Measurements from ENCODE around the gene KCNQ1OT1.

Gene KCNQ1OT1

GRCh38 chr11:2665526-2666400, 34.0 kb downstream of the KCNQ1OT1 start:
- no peak for DNase-seq

GRCh38 chr11:2664791-2665525, 34.8 kb downstream of the KCNQ1OT1 start:
- no peak for DNase-seq

GRCh38 chr11:2664376-2664775, 35.4 kb downstream of the KCNQ1OT1 start:
- no peak for DNase-seq

GRCh38 chr11:2663915-2664314, 35.9 kb downstream of the KCNQ1OT1 start:
- no peak for DNase-seq

- no peak for DNase-seq
These were observed 36.3 kb downstream of the KCNQ1OT1 start for GRCh38 chr11:2663506-2663905.

- no peak for DNase-seq
These were observed 37.1 kb downstream of the KCNQ1OT1 start for GRCh38 chr11:2662430-2663299.

DNA sequence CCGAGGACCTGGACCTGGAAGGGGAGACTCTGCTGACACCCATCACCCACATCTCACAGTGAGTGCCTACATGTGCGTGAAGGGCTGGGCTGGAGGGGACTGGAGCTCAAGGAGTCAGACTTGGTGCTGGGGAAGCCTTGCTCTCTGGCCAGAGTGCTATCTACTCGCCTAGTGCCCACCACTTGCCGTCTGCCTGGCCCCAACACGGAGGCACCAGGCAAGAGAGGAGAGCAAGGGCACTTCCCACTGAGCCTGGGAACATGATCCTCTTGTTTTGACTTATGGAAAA, 37.8 kb downstream of the KCNQ1OT1 start:
- DNase-seq, result no peak

DNA sequence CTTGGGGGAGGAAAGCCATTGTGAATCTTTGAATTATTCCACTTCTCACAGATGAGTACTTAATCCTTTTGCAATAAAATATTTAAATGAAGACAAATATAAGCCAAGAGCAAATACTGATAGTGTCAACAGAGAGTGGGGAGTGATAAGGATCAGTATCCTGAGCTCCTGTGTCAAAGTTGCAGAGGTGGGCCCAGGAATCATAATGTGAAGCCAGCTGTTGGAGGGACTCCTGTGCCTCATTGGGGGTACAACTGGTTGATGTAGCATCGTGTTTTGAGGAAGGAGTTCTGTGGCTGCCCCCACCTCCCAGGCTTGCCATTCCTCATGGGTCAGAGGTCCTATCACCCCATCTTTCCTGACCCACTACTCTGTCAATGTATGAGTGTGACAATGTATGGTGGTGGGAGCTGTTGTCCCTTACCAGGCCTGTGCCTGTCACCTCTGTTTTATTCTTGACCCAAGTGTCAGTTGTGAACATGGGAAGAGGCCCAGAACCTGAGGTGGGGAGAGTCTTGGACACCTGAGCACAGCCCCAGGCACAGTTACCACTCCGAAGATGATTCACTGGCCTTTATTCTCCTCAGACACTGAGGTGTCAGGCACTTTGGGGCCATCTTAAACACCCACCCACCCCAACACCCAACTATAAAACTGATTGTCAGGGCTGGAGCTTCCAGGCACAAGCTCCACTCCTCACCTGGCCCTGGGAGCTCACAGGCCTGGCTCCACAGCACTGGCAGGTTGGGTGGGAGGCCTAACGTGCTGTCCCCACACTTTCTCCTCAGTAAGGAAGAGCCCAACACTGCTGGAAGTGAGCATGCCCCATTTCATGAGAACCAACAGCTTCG, 38.4 kb downstream of the KCNQ1OT1 start:
- DNase-seq, result no peak

DNA sequence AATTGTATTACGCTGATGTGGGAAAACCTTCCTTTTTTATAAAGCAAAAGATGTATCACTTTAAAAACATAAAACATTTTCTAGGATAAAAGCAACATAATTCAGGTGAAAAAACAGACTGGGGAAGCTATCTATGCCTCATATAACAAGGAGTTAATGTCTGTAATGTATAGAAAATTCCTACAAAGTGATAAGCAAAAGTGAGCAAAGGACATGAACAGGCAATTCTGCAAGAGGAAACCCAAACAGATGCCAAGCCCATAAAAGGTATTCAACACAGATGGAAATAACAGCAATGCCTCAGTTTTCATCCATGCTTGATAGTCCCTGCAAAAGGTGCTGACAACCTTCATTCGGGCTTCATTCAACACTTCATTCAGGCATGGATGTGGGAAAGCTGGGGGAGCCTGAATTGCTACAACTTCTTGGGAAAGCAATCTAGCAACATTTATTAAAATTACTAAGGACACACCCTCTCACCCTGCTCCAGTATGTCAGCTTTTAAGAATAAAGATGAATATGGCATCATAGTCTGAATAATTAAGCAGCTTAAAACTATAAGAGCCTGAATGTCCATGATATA, 39.3 kb downstream of the KCNQ1OT1 start:
- no peak for DNase-seq

- no peak for DNase-seq
These were observed 42.0 kb downstream of the KCNQ1OT1 start for GRCh38 chr11:2657697-2658284.

DNA sequence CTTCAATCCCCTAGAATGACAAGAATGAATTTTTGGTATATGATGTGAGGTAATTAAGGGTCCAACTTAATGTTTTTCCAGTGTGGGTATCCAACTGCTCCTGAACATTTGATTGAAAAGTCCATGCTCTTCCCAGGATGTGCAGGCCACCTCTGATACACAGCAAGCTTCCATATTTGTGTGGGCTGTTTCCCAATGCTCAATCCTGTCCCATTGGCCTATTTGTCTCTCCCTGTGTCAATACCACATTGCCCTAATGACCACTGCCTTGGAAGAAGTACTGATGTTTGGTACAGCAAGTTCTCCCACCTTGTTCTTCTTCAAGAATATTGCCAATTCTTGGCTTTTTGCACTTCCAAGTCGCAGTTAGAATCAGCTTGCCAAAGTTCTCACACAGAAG, 42.9 kb downstream of the KCNQ1OT1 start:
- no peak for DNase-seq

- no peak for DNase-seq
These were observed 43.8 kb downstream of the KCNQ1OT1 start for GRCh38 chr11:2655834-2656622.

DNA sequence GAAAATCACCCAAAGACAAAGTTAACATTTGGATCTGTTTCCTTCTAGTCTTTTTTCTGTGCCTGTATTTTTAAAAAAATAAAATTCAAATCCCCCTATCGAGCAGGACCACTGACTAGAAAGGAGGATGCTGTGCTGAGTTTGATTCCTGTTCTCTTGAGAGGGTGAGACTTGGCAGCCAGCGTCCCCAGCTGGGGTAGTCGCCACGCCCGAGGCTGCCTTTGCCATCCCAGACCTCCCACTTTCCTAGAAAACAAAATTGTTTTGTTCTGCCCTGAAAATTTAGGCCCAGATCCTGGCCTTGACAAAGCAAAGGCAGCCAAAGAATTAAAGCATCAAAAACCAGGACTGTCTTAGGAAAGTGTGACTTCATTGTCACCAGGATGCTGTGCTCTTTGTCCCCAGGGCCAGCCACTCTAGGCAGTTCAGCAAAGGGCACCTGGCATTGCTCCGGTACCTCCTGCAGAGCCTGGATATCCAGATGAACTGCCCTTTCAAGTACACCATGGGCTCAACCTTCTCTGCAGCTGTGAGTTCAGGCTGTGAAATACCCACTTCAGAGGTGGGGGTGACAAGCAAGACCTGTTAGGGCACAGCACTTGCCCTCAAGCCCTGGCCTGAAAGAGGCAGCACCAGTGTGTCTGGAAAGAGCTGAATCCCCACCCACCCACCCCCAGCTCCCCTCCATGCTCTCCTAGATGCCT, 44.6 kb downstream of the KCNQ1OT1 start:
- no peak for DNase-seq

GRCh38 chr11:2653930-2654739, 45.7 kb downstream of the KCNQ1OT1 start:
- DNase-seq, result no peak

DNA sequence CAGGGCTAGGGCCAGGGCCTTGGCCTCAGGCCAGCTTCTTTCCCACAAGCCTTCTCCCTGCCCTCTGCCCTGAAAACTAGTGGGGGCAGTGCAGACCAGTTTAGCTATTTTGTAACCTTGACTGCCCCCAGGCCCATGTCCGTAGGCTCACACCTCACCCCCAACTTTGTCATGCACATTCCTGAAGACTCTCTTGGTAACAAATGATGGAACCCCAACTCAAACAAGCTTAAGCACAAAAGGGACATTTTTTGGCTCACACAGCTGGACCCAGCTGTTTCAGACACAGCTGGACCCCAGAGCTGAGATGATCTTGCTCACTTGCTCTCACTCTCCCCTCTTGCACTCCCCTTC, 46.6 kb downstream of the KCNQ1OT1 start:
- no peak for DNase-seq

DNA sequence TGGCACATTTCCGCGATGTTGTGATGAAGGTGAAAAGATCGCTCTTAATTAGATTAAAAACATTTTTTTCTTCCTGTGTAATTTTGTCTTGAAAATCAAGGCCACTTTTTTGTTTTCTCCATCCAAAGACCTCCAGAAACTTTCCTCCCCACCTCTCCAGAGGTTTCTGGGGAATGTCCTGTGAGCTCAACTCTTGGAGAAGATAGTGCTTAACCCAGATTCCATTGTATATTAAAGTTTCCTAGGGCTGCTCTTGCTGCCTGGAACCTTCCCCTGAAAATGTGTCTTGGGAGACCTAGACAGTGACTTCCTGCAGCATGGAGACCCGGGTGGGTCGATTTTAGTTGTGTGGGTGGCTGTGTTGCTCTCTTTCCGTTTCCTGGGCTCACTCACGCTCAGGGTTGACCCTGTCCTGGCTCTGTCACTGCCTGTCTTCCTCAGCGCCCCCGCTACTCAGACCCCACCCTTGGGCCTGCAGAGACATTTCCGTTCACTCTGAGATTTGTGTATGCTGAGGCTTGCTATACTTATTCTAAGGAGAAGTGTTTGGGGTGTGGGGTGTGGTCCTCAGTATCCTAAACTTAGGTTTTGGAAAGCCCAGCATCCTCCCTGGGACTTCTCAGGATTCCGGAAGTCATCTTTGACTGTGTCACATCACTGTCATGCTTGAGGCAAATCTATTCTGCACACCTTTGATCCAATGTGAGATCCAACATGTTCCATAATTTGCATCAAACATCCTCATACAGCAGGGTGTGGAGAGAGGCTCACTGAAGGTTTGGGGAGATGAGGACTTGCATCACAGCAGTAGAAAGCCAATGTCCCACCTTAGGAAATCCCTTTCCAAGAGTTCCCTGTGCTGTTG, 47.2 kb downstream of the KCNQ1OT1 start:
- DNase-seq, result no peak

DNA sequence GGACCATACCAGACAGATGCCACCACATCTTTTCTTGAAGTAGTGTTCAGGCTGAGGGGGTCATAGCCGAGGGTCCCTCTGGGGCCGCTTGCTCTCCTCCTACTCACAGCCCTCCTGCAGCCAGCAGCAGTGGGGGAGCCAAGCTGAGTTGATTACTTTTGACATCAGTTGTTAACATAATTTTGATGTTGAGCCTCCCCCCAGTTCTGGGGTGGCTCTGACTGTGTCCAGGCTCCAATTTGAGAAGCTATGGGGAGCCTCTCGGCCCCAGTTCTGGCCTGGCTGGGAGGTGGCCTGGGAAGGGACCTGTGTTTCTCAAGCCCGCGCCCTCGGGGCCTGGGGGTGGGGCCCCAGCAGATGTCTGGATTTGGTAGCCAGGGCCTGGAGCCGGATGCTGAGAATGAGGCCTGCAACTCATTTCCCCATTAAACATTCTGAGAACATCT, 47.9 kb downstream of the KCNQ1OT1 start:
- DNase-seq, result no peak

- DNase-seq, result no peak
These were observed 48.7 kb downstream of the KCNQ1OT1 start for GRCh38 chr11:2651054-2651617.
